Subcutaneous abdominal adipose tissue (tissue), 5 donors: ENCODE data around the gene CLEC17A.
A peak's percentile ranks its signal among the peaks of the same experiment; 100 is the strongest.
"Not testable (repeated sequence)": the region's sequence is repeated elsewhere in the genome, so short reads cannot be mapped to it uniquely, and the experiment has no call there.

ENCODE experiments used
- H3K27ac ChIP-seq: one replicate; pipeline ENCODE4 v1.7.0; 2013; ENCODE audit warnings: low read depth, mild to moderate bottlenecking, inconsistent platforms, low read length, moderate library complexity
- H3K27me3 ChIP-seq, 5 donors: one replicate each; pipeline ENCODE4 v1.7.0; 2013; ENCODE audit warnings: low read length in 5 of 5, inconsistent platforms in 1 of 5; ENCODE audit not compliant: control insufficient read depth in 5 of 5, insufficient read depth in 4 of 5
- H3K36me3 ChIP-seq, 5 donors: one replicate each; pipeline ENCODE4 v1.7.0; 2013; ENCODE audit warnings: low read length in 5 of 5; ENCODE audit not compliant: control insufficient read depth in 5 of 5, insufficient read depth in 5 of 5
- H3K4me1 ChIP-seq, 5 donors: one replicate each; pipeline ENCODE4 v1.7.0; 2013; ENCODE audit warnings: low read length in 5 of 5, mild to moderate bottlenecking in 3 of 5, moderate library complexity in 1 of 5; ENCODE audit not compliant: control insufficient read depth in 5 of 5, insufficient read depth in 5 of 5
- H3K4me3 ChIP-seq, 5 donors: one replicate each; pipeline ENCODE4 v1.7.0; 2013; ENCODE audit warnings: low read length in 5 of 5, low read depth in 1 of 5
- H3K9ac ChIP-seq, 5 donors: one replicate each; pipeline ENCODE4 v1.7.0; 2013; ENCODE audit warnings: low read length in 5 of 5, mild to moderate bottlenecking in 4 of 5, moderate library complexity in 3 of 5
- H3K9me3 ChIP-seq, 5 donors: one replicate each; pipeline ENCODE4 v1.7.0; 2013; ENCODE audit warnings: low read length in 5 of 5; ENCODE audit not compliant: control insufficient read depth in 5 of 5
- donor health status: healthy.
- donor health status: healthy.
- donor health status: healthy.
- donor health status: healthy.
- donor health status: healthy.

CLEC17A gene

GRCh38 chr19:14564652-14565297 lies 18.1 kb upstream of the CLEC17A start:
- not testable (repeated sequence) for H3K9ac ChIP-seq, H3K27ac ChIP-seq, H3K27me3 ChIP-seq, H3K9me3 ChIP-seq, H3K4me3 ChIP-seq
- peaks cover 0 to 48% (median 38%) of the 10 kb centered on the region in 5 donors for H3K36me3 ChIP-seq
- peaks cover 10 to 51% (median 45%) of the 10 kb centered on the region in 5 donors for H3K4me1 ChIP-seq

DNA sequence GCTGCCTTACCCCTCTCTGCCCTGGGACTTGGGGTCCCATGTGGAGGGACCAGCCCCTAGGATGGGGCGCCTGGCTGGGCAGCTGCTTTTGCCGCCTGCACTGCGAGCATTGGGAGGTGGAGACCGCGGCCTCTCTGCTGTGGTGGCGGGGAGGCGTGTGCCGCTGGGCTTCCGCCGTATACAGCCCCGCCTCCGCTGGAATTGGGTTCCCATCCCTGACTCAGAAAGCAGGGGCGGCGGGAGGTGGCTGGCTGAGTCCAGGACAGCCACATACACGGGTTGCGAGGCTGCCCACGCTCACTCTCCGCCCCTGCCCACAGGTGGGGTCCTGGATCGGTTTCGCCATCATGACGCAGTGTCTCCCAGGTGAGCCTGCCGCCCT lies 17.6 kb upstream of the CLEC17A start:
- no peak overlapping the region for H3K9ac ChIP-seq
- no peaks in the 10 kb centered on the region for H3K27me3 ChIP-seq
- H3K4me1 ChIP-seq, result peaks cover 8 to 47% (median 41%) of the 10 kb centered on the region in 5 donors
- no peak overlapping the region for H3K4me3 ChIP-seq
- no peaks in the 10 kb centered on the region for H3K9me3 ChIP-seq
- no peak overlapping the region for H3K27ac ChIP-seq
- peaks cover 0 to 48% (median 38%) of the 10 kb centered on the region in 5 donors for H3K36me3 ChIP-seq

GRCh38 chr19:14565765-14566711 lies 16.8 kb upstream of the CLEC17A start:
- H3K27ac ChIP-seq, result no peak overlapping the region
- no peak overlapping the region for H3K9ac ChIP-seq
- peaks cover 5 to 46% (median 41%) of the 10 kb centered on the region in 5 donors for H3K4me1 ChIP-seq
- peaks cover 0 to 48% (median 38%) of the 10 kb centered on the region in 5 donors for H3K36me3 ChIP-seq
- H3K27me3 ChIP-seq, result no peaks in the 10 kb centered on the region
- H3K4me3 ChIP-seq, result no peak overlapping the region
- H3K9me3 ChIP-seq, result no peaks in the 10 kb centered on the region

- no peaks in the 10 kb centered on the region for H3K27me3 ChIP-seq
- no peak overlapping the region for H3K4me3 ChIP-seq
- H3K27ac ChIP-seq, result no peak overlapping the region
- no peaks in the 10 kb centered on the region for H3K9me3 ChIP-seq
- peaks cover 0 to 48% (median 38%) of the 10 kb centered on the region in 5 donors for H3K36me3 ChIP-seq
- peaks cover 4 to 46% (median 40%) of the 10 kb centered on the region in 5 donors for H3K4me1 ChIP-seq
- H3K9ac ChIP-seq, result no peak overlapping the region
Measured at GRCh38 chr19:14566712-14567077, 16.2 kb upstream of the CLEC17A start.

DNA sequence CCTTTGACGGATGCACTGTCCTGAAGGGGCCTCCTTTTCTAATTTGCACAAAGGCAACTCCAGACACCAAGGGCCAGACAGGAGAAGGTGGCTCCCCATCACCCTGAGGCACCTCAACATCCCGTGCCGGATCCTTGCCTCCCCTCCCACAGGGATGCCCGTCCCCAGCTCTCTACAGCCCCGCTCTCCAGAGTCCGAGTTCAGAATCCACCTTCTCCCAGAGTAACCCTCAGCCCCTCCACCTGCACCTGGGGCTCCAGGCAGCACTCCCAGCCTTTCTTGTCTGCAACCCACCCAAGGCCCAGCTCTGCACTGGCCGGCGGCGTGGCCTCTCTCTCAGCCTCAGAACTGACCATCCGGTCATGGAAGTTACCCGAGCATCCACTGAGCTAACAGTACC lies 15.8 kb upstream of the CLEC17A start:
- no peaks in the 10 kb centered on the region for H3K27me3 ChIP-seq
- no peaks in the 10 kb centered on the region for H3K9me3 ChIP-seq
- H3K4me1 ChIP-seq, result peaks cover 4 to 43% (median 38%) of the 10 kb centered on the region in 5 donors
- no peak overlapping the region for H3K27ac ChIP-seq
- no peak overlapping the region for H3K4me3 ChIP-seq
- peaks cover 0 to 48% (median 38%) of the 10 kb centered on the region in 5 donors for H3K36me3 ChIP-seq
- H3K9ac ChIP-seq, result no peak overlapping the region

GRCh38 chr19:14570864-14571527 lies 11.9 kb upstream of the CLEC17A start:
- peaks cover 4 to 32% (median 23%) of the 10 kb centered on the region in 5 donors for H3K4me1 ChIP-seq
- H3K27me3 ChIP-seq, result no peaks in the 10 kb centered on the region
- peaks cover 0 to 24% (median 21%) of the 10 kb centered on the region in 5 donors for H3K36me3 ChIP-seq
- no peaks in the 10 kb centered on the region for H3K9me3 ChIP-seq
- H3K9ac ChIP-seq, result peak overlapping the region; percentile 66 to 96 (median 93)
- H3K27ac ChIP-seq, result peak overlapping the region; percentile 84
- H3K4me3 ChIP-seq, result peak overlapping the region; percentile 96 to 100 (median 97)

DNA sequence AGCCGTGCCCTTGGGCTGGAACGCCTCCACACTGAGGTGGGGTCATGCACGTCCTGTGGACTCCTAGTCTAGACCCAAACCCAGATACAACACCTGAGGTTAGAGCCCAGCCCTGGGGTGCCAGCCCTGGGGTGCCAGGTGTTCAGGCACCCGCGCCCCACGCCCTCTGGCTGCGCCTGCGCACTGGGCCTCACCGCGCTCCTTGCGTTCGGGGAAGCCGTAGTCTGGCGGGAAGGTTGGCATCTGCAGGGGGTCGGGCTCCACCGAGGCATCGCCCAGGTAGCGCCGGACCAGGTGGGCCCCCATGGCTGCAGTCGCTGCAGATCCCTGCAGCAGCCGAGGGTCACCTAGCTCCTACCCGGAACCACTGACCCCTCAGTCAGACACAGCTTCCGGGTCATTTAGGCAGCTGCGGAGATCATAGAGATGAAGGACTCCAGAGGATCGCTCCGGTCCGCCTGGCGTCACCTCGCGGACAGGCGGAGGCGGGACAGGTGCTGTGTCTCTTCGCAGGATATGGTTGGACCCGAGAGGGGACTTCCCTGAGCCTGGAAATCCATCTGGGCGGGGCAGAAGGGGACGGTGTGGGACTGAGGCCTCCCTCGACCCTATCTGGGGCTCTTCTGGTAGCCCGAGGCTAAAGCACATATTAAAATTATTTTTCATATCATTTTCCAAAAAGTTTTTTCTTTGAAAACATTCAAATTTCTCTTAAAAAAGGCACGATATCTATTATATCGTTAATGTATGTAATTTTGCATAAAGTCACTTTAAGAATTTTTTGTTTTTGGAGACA lies 11.0 kb upstream of the CLEC17A start, which contains the start of gene NDUFB7:
Gene NDUFB7 (minus strand): TSS at position 372 of the 796 bp plus-strand sequence. CDS start 66 bp downstream, at position 306.
- Histone ChIP-seq H3K27me3 (no peaks in the 10 kb centered on the region), H3K36me3 (peaks cover 0 to 17% (median 15%) of the 10 kb centered on the region in 5 donors), H3K9ac (peak within 1 kb of the TSS; percentile 66 to 96 (median 93)), H3K9me3 (no peaks in the 10 kb centered on the region), H3K27ac (peak within 1 kb of the TSS; percentile 84), H3K4me3 (peak within 1 kb of the TSS; percentile 96 to 100 (median 97)), H3K4me1 (peaks cover 4 to 32% (median 23%) of the 10 kb centered on the region in 5 donors)

- Histone ChIP-seq H3K4me3 (no peak overlapping the region), H3K4me1 (peaks cover 4 to 21% (median 16%) of the 10 kb centered on the region in 5 donors), H3K27me3 (no peaks in the 10 kb centered on the region), H3K9ac (no peak overlapping the region), H3K36me3 (no peaks in the 10 kb centered on the region), H3K9me3 (no peaks in the 10 kb centered on the region), H3K27ac (no peak overlapping the region)
Measured at GRCh38 chr19:14575428-14575980, 7.4 kb upstream of the CLEC17A start.

DNA sequence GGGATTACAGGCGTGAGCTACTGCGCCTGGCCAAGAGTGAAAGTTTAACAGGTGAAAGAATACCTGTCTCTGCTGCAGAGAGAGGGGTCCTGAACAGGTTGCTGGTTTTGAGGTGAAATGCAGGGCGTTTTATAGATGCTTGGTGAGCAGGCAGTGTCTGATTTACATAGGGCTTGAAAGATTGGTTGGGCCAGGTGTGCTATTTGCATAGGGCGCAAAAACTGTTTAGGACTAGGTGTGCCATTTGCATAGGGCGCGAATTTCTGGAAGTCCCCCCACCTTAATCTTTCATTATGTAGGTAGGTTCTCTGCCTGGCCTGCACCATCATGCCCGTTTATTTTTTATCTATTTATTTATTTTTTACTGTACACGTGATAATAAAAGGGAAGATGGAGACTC lies 6.5 kb upstream of the CLEC17A start:
- no peak overlapping the region for H3K9ac ChIP-seq
- no peaks in the 10 kb centered on the region for H3K9me3 ChIP-seq
- peaks cover 0 to 12% (median 8%) of the 10 kb centered on the region in 5 donors for H3K4me1 ChIP-seq
- no peak overlapping the region for H3K4me3 ChIP-seq
- no peaks in the 10 kb centered on the region for H3K36me3 ChIP-seq
- no peak overlapping the region for H3K27ac ChIP-seq
- H3K27me3 ChIP-seq, result no peaks in the 10 kb centered on the region
